ENCODE results near the gene OR2B2.

OR2B2 gene

DNA sequence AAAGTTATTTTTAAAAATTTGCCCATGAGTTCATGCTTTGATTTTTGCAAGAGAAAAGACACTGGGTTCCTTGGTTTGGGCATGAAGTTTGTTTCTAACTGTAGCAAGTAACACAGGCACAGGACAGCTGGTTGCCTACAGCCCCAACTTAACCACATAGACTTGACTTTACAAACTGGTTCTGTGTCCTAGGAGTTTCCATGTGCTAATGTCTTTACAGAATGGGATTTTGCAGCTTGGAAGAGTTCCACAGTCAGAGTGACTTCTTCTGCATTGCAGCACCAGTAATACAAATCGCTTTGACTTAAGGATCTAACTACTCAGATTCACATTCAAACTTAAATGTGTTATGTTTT lies 44.3 kb downstream of the OR2B2 start:
- TF ChIP-seq RAD21 (IDR thresholded peaks at IDR 0.05; ENCODE audit: low read depth) (no peak), TCF12 (IDR thresholded peaks at IDR 0.05; ENCODE audit: low read depth) (no peak), YY1 (IDR thresholded peaks at IDR 0.05; ENCODE audit: low read depth) (no peak), TAF1 (IDR thresholded peaks at IDR 0.05; ENCODE audit: low read depth) (no peak), TEAD4 (IDR thresholded peaks at IDR 0.05) (no peak)
- TF ChIP-seq, protein P1, sequence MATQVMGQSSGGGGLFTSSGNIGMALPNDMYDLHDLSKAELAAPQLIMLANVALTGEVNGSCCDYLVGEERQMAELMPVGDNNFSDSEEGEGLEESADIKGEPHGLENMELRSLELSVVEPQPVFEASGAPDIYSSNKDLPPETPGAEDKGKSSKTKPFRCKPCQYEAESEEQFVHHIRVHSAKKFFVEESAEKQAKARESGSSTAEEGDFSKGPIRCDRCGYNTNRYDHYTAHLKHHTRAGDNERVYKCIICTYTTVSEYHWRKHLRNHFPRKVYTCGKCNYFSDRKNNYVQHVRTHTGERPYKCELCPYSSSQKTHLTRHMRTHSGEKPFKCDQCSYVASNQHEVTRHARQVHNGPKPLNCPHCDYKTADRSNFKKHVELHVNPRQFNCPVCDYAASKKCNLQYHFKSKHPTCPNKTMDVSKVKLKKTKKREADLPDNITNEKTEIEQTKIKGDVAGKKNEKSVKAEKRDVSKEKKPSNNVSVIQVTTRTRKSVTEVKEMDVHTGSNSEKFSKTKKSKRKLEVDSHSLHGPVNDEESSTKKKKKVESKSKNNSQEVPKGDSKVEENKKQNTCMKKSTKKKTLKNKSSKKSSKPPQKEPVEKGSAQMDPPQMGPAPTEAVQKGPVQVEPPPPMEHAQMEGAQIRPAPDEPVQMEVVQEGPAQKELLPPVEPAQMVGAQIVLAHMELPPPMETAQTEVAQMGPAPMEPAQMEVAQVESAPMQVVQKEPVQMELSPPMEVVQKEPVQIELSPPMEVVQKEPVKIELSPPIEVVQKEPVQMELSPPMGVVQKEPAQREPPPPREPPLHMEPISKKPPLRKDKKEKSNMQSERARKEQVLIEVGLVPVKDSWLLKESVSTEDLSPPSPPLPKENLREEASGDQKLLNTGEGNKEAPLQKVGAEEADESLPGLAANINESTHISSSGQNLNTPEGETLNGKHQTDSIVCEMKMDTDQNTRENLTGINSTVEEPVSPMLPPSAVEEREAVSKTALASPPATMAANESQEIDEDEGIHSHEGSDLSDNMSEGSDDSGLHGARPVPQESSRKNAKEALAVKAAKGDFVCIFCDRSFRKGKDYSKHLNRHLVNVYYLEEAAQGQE (IDR thresholded peaks at IDR 0.05; ENCODE audit: low read depth), result no peak
- TF ChIP-seq, protein P2, sequence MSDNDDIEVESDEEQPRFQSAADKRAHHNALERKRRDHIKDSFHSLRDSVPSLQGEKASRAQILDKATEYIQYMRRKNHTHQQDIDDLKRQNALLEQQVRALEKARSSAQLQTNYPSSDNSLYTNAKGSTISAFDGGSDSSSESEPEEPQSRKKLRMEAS (IDR thresholded peaks at IDR 0.05), result no peak

DNA sequence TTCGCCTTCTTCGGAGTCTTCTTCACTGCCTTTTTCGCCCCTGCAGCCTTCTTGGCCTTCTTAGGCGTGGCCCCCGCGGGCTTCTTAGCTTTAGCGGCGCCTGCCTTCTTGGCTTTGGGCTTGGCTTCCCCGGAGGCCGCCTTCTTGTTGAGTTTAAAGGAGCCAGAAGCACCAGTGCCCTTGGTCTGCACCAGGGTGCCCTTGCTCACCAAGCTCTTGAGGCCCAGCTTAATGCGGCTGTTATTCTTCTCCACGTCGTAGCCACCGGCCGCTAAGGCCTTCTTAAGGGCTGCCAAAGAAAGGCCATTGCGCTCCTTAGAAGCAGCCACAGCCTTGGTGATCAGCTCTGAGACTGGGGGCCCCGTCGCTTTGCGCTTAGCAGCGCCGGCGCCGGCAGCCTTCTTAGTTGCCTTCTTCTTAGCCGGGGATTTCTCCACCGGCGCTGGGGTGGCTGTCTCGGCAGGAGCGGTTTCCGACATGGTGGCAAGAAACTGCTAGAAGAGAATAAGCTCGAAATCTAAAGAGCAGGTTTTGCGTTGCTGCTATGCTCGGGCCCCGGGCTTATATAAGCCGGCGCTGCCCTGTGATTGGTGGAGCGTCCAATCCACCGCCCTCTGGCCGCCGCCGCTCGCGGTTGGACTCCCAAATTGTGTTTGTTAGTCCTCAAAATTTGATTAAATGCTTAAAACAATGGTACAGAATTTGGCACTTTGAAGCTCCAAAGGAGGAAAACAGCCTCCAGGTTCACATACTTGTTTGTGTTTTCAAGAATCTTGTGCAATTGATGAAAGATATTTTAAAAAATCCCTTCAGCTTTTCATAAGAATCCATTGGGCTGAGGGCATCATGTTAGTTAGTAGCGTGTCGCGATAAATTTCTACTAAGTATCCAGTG lies 44.9 kb downstream of the OR2B2 start:
- TF ChIP-seq EP300 (IDR thresholded peaks at IDR 0.05; ENCODE audit: borderline replicate concordance) (no peak), TEAD4 (IDR thresholded peaks at IDR 0.05) (no peak), NFIC (IDR thresholded peaks at IDR 0.05) (no peak), CREB1 (IDR thresholded peaks at IDR 0.05; ENCODE audit: low read depth) (no peak), TCF12 (IDR thresholded peaks at IDR 0.05; ENCODE audit: low read depth) (no peak), RAD21 (IDR thresholded peaks at IDR 0.05; ENCODE audit: low read depth) (no peak), CEBPB (IDR thresholded peaks at IDR 0.05) (no peak), ZBTB7A (IDR thresholded peaks at IDR 0.05; ENCODE audit: low read depth) (no peak)
- TF ChIP-seq, protein P2 (IDR thresholded peaks at IDR 0.05), result no peak

DNA sequence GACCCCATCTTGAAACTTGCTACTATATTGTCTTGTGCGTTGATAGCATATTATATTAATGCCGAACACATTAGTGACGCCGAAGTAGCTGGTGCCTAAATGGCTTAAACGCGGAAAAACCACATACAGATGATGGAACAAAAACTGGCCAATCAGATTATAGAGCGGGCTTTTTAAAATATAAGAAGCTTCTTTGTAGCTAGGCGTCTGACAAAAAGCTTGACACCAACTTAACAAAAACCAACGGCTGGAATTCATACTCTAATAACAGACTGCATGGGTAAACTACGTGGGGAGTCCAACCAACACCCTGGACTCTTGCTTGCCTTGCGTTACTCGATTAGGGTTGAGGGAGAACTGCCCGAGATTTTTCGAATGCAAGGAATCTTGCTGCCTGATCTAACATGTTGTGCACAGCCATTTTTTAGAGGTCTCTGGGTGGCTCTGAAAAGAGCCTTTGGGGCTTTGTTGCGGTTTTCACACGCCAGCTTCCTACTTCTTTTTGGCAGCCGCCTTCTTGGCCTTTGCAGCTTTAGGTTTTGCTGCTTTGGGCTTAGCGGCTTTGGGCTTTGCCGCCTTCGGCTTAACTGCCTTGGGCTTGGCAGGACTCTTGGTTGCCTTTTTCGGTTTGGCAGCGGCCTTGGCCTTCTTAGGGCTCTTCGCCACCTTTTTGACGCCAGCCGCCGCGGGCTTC lies 45.7 kb downstream of the OR2B2 start:
- TF ChIP-seq CREB1 (IDR thresholded peaks at IDR 0.05; ENCODE audit: low read depth) (no peak), EP300 (IDR thresholded peaks at IDR 0.05; ENCODE audit: borderline replicate concordance) (no peak), YY1 (IDR thresholded peaks at IDR 0.05; ENCODE audit: low read depth) (no peak), RAD21 (IDR thresholded peaks at IDR 0.05; ENCODE audit: low read depth) (no peak), EGR1 (IDR thresholded peaks at IDR 0.05) (no peak), ZBTB7A (IDR thresholded peaks at IDR 0.05; ENCODE audit: low read depth) (no peak), NFIC (IDR thresholded peaks at IDR 0.05) (no peak), TEAD4 (IDR thresholded peaks at IDR 0.05) (no peak), FOXM1 (IDR thresholded peaks at IDR 0.05; ENCODE audit: borderline replicate concordance, low read depth) (no peak), TCF12 (IDR thresholded peaks at IDR 0.05; ENCODE audit: low read depth) (no peak), TAF1 (IDR thresholded peaks at IDR 0.05; ENCODE audit: low read depth) (no peak), CEBPB (IDR thresholded peaks at IDR 0.05) (no peak)
- TF ChIP-seq, protein P3, sequence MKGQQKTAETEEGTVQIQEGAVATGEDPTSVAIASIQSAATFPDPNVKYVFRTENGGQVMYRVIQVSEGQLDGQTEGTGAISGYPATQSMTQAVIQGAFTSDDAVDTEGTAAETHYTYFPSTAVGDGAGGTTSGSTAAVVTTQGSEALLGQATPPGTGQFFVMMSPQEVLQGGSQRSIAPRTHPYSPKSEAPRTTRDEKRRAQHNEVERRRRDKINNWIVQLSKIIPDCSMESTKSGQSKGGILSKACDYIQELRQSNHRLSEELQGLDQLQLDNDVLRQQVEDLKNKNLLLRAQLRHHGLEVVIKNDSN (IDR thresholded peaks at IDR 0.05), result no peak
- TF ChIP-seq, protein P1 (IDR thresholded peaks at IDR 0.05; ENCODE audit: low read depth), result no peak
- TF ChIP-seq, protein P2 (IDR thresholded peaks at IDR 0.05), result no peak

DNA sequence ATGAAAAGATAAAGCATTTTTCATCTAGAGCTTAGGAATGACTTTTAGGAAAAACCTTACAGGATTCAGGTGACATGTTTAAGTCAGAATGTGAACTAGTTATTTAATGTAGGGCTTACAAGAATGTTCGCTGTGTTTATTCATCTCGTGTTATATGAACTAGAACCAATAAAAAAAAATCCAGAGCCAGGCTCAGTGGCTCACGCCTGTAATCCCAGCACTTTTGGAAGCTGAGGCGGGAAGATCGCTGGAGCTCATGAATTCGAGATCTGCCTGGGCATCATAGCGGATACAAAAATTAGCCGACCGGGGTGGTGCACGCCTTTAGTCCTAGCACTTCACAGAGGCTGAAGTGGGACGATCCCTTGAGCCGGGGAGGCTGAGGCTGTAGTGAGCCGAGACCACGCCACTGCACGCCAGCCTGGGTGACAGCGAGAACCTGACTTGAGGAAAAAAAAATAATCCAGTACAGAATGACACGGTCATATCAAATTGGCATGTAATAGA lies 46.3 kb downstream of the OR2B2 start:
- TF ChIP-seq TCF12 (IDR thresholded peaks at IDR 0.05; ENCODE audit: low read depth) (no peak), CREB1 (IDR thresholded peaks at IDR 0.05; ENCODE audit: low read depth) (no peak), EP300 (IDR thresholded peaks at IDR 0.05; ENCODE audit: borderline replicate concordance) (no peak), TEAD4 (IDR thresholded peaks at IDR 0.05) (no peak), CEBPB (IDR thresholded peaks at IDR 0.05) (no peak), ZBTB7A (IDR thresholded peaks at IDR 0.05; ENCODE audit: low read depth) (no peak), YY1 (IDR thresholded peaks at IDR 0.05; ENCODE audit: low read depth) (no peak), TAF1 (IDR thresholded peaks at IDR 0.05; ENCODE audit: low read depth) (no peak), RAD21 (IDR thresholded peaks at IDR 0.05; ENCODE audit: low read depth) (no peak), EGR1 (IDR thresholded peaks at IDR 0.05) (no peak), FOXM1 (IDR thresholded peaks at IDR 0.05; ENCODE audit: borderline replicate concordance, low read depth) (no peak), NFIC (IDR thresholded peaks at IDR 0.05) (no peak)
- TF ChIP-seq, protein P2 (IDR thresholded peaks at IDR 0.05), result no peak
- TF ChIP-seq, protein P3 (IDR thresholded peaks at IDR 0.05), result no peak
- TF ChIP-seq, protein P1 (IDR thresholded peaks at IDR 0.05; ENCODE audit: low read depth), result no peak
